Posterior cingulate gyrus (tissue), 11 donors: ENCODE results near the gene LRRC25.
"Not testable (repeated sequence)": the region's sequence is repeated elsewhere in the genome, so short reads cannot be mapped to it uniquely, and the experiment has no call there.

Source experiments
- DNase-seq, 10 donors: peaks; one replicate each; pipeline versions ENCODE4 v3.0.0 to v3.0.0-alpha.2; 2020 to 2021; ENCODE audit warnings: mixed read lengths in 3 of 10
- intact Hi-C: fragments of 100-400 bp; cut with DNase I; formaldehyde crosslinking; loops from one replicate; pipeline ENCODE4 v1.15.1; 2023

Gene LRRC25

GRCh38 chr19:18414504-18415177 lies 17.2 kb upstream of the LRRC25 start:
- intact Hi-C loops: loop anchor here (5.0 to 10.0 kb wide), 2 partner anchors 72 to 140 kb away; partner anchors contain the start of genes IQCN and PGPEP1
- DNase-seq: no peak

GRCh38 chr19:18412610-18413239 lies 15.3 kb upstream of the LRRC25 start:
- DNase-seq: no peak
- intact Hi-C loops: loop anchor here (5.0 to 10.0 kb wide), 2 partner anchors 70 to 138 kb away; partner anchors contain the start of genes IQCN and PGPEP1

GRCh38 chr19:18408053-18408476 lies 10.6 kb upstream of the LRRC25 start:
- intact Hi-C loops: no loop called here
- DNase-seq: no peak

- no peak for DNase-seq
- intact Hi-C loops: no loop called here
Observed at GRCh38 chr19:18406749-18407148, 9.3 kb upstream of the LRRC25 start.

GRCh38 chr19:18405754-18406153 lies 8.3 kb upstream of the LRRC25 start:
- intact Hi-C loops, DNase-seq: not testable (repeated sequence)

GRCh38 chr19:18402455-18403248 lies 5.2 kb upstream of the LRRC25 start:
- DNase-seq, intact Hi-C loops: not testable (repeated sequence)

- intact Hi-C loops: no loop called here
- peak in 2 of 10 donors; percentile 21 to 85 for DNase-seq
Observed at GRCh38 chr19:18401580-18402112, 4.2 kb upstream of the LRRC25 start.

GRCh38 chr19:18399008-18399407 lies 1.6 kb upstream of the LRRC25 start:
- intact Hi-C loops: loop anchor here (10.0 kb wide), 1 partner anchor 184 kb away; no protein-coding TSS in a partner anchor
- DNase-seq: peak in 1 of 10 donors; percentile 82

GRCh38 chr19:18396471-18397241 lies 766 bp downstream of the LRRC25 start:
- peak in 1 of 10 donors; percentile 73 for DNase-seq
- intact Hi-C loops: loop anchor here (10.0 kb wide), 1 partner anchor 182 kb away; no protein-coding TSS in a partner anchor

- intact Hi-C loops: loop anchor here (10.0 kb wide), 1 partner anchor 179 kb away; no protein-coding TSS in a partner anchor
- DNase-seq: peak in 1 of 10 donors; percentile 84
Observed at GRCh38 chr19:18393836-18394235, 3.6 kb downstream of the LRRC25 start.

- no peak for DNase-seq
- intact Hi-C loops: loop anchor here (10.0 kb wide), 1 partner anchor 178 kb away; no protein-coding TSS in a partner anchor
Observed at GRCh38 chr19:18392926-18393325, 4.5 kb downstream of the LRRC25 start.

- peak in 1 of 10 donors; percentile 83 for DNase-seq
- intact Hi-C loops: loop anchor here (10.0 kb wide), 1 partner anchor 178 kb away; no protein-coding TSS in a partner anchor
Observed at GRCh38 chr19:18392417-18392816, 5.0 kb downstream of the LRRC25 start.

GRCh38 chr19:18391509-18392075 lies 5.8 kb downstream of the LRRC25 start:
- intact Hi-C loops: loop anchor here (10.0 kb wide), 1 partner anchor 177 kb away; no protein-coding TSS in a partner anchor
- no peak for DNase-seq

- intact Hi-C loops: loop anchor here (10.0 kb wide), 1 partner anchor 175 kb away; no protein-coding TSS in a partner anchor
- no peak for DNase-seq
Observed at GRCh38 chr19:18390065-18390907, 7.1 kb downstream of the LRRC25 start.

- intact Hi-C loops: loop anchor here (10.0 kb wide), 1 partner anchor 175 kb away; no protein-coding TSS in a partner anchor
- no peak for DNase-seq
Observed at GRCh38 chr19:18389726-18390064, 7.7 kb downstream of the LRRC25 start.

- intact Hi-C loops: loop anchor here (1.0 kb wide), 1 partner anchor 21 kb away; no protein-coding TSS in a partner anchor
Observed at GRCh38 chr19:18388960-18389725, 8.3 kb downstream of the LRRC25 start.

More at GRCh38 chr19:18388960-18389725, 8.3 kb downstream of the LRRC25 start:
- no peak for DNase-seq
